Common myeloid progenitor, CD34-positive (primary cell): ENCODE measurements around the gene CHDH.

Experiments used
- CTCF ChIA-PET: fragments of 350-600 bp; sonication (Branson Sonifier 250); formaldehyde crosslinking; loops from one replicate; lab custom pipeline; 2021; ENCODE audit warnings: antibody characterized with exemption; lab: Charles Lee
- POLR2A ChIA-PET: fragments of 350-600 bp; sonication (Branson Sonifier 250); formaldehyde crosslinking; loops from one replicate; lab custom pipeline; 2021; ENCODE audit warnings: antibody characterized with exemption; lab: Charles Lee
- DNase-seq, 3 donors: peaks; one replicate each; pipeline versions ENCODE4 v3.0.0 to v3.0.0-alpha.2; 2013
- H3K27ac ChIP-seq, 2 experiments: 1 replicate in 1 of 2; 2 replicates in 1 of 2; pipeline ENCODE4 v1.7.0; 2013; ENCODE audit warnings: inconsistent platforms in 2 of 2, low read length in 2 of 2, mild to moderate bottlenecking in 2 of 2, low read depth in 1 of 2, moderate library complexity in 1 of 2; ENCODE audit not compliant: severe bottlenecking in 2 of 2, insufficient read depth in 1 of 2, poor library complexity in 1 of 2
- H3K27me3 ChIP-seq, 5 experiments: replicated peaks in 2 of 5; 1 replicate in 3 of 5; 2 replicates in 2 of 5; pipeline versions ENCODE4 v1.6.1 to v1.7.0; 2013; ENCODE audit warnings: low read length in 4 of 5, mild to moderate bottlenecking in 2 of 5, moderate library complexity in 2 of 5, inconsistent platforms in 1 of 5; ENCODE audit not compliant: insufficient read depth in 5 of 5, control insufficient read depth in 4 of 5
- H3K36me3 ChIP-seq, 4 experiments: 1 replicate in 2 of 4; 2 replicates in 2 of 4; pipeline versions ENCODE4 v1.6.1 to v1.7.0; 2013; ENCODE audit warnings: low read length in 3 of 4, control low read depth in 1 of 4, mild to moderate bottlenecking in 1 of 4; ENCODE audit not compliant: control insufficient read depth in 4 of 4, insufficient read depth in 4 of 4
- H3K4me1 ChIP-seq, 4 experiments: 1 replicate in 3 of 4; 2 replicates in 1 of 4; pipeline versions ENCODE4 v1.6.1 to v1.7.1; 2013; ENCODE audit warnings: low read length in 3 of 4, mild to moderate bottlenecking in 3 of 4, control low read depth in 1 of 4, inconsistent platforms in 1 of 4, moderate library complexity in 1 of 4; ENCODE audit not compliant: control insufficient read depth in 4 of 4, insufficient read depth in 4 of 4; ENCODE audit errors: control extremely low read depth in 1 of 4
- H3K4me3 ChIP-seq, 7 experiments: 1 replicate in 4 of 7; 2 replicates in 3 of 7; pipeline versions ENCODE4 v1.5.1 to v1.7.0; 2013; ENCODE audit warnings: mild to moderate bottlenecking in 7 of 7, low read length in 6 of 7, moderate library complexity in 6 of 7, inconsistent platforms in 2 of 7, low read depth in 2 of 7, control low read depth in 1 of 7; ENCODE audit not compliant: insufficient read depth in 4 of 7, control insufficient read depth in 1 of 7; ENCODE audit errors: extremely low read depth in 1 of 7
- H3K9me3 ChIP-seq, 5 experiments: 1 replicate in 4 of 5; 2 replicates in 1 of 5; pipeline versions ENCODE4 v1.6.1 to v1.7.1; 2013; ENCODE audit warnings: low read length in 4 of 5, mild to moderate bottlenecking in 2 of 5, inconsistent platforms in 1 of 5, low read depth in 1 of 5, moderate library complexity in 1 of 5; ENCODE audit not compliant: control insufficient read depth in 4 of 5, insufficient read depth in 2 of 5; ENCODE audit errors: control extremely low read depth in 1 of 5
- WGBS: methylation state at CpG from one replicate; pipeline ENCODE4 v1.1.5; 2013; ENCODE audit not compliant: insufficient coverage; 5-methylcytosine and 5-hydroxymethylcytosine counted together

Gene CHDH

DNA sequence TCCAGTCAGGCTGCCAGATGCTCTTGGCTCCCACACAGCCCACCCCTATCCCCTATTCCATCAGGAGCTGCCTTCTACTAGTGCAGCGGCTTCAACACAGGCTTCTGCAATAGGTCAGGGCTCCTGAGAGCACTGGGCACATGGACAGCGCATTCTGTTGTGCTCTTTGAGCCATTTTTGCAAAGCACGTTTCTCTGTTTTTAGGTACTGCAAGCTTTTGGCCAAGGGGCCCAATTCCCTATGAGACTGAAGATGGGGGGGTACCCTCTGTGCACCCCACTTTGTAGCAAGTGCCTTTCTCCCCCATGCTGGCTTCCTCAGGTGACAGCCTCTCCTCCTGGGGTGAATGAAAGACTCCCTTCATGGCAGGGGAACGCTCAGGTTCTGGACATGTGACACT is 31.2 kb downstream of the CHDH start:
- no peak overlapping the region for H3K27ac ChIP-seq
- no peaks in the 10 kb centered on the region for H3K36me3 ChIP-seq
- CTCF ChIA-PET: no interaction called here
- no peaks in the 10 kb centered on the region for H3K9me3 ChIP-seq
- H3K27me3 ChIP-seq: peaks cover 0 to 3% (median 2%) of the 10 kb centered on the region in 5 experiments
- H3K4me1 ChIP-seq: peaks cover 0 to 10% (median 3%) of the 10 kb centered on the region in 4 experiments
- POLR2A ChIA-PET: no interaction called here
- WGBS: 100% methylated on average over 4 of the region's 4 CpGs
- no peak for DNase-seq
- no peak overlapping the region for H3K4me3 ChIP-seq

DNA sequence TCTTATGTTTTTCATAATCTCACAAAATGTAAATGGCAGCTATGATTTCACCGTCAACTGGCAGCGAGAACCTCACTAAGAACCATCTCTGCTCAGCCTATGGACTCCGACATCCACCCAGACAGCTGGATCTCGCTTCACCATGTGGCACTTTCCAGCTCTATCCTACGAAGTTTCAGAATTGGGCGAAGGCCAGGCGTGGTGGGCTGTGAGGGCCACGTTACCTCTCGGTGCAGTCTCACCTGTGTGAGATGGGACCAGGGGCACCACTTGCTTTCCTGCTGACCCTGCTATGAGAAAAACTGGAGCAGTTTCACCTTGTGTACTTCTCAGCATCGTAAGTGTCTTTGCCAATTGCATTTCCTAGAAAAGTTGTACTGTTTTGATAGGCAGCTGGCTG is 32.3 kb downstream of the CHDH start:
- Histone ChIP-seq H3K9me3 (no peaks in the 10 kb centered on the region), H3K4me1 (peaks cover 0 to 10% (median 3%) of the 10 kb centered on the region in 4 experiments), H3K4me3 (no peak overlapping the region), H3K27me3 (peaks cover 0 to 3% (median 2%) of the 10 kb centered on the region in 5 experiments), H3K36me3 (no peaks in the 10 kb centered on the region), H3K27ac (no peak overlapping the region)
- POLR2A ChIA-PET: interaction anchor here (1.0 kb wide), 1 partner anchor 41 kb away, joined by 3 read pairs; no protein-coding TSS in a partner anchor
- DNase-seq: no peak
- WGBS: 98% methylated on average over 9 of the region's 10 CpGs
- CTCF ChIA-PET: no interaction called here

DNA sequence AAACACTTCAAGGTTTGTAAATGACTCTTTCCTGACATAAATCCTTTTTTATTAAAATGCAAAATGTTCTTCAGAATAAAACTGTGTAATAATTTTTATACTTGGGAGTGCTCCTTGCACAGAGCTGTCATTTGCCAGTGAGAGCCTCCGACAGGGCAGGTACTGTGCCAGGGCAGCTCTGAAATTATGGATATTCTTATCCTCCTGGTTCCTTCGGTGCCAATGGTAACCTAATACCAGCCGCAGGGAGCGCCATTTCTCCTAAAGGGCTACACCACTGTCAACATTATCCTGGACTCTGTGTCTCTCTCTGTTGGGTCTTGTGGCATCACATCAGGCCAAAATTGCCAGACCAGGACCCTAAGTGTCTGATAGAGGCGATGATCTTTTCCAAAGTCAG is 33.0 kb downstream of the CHDH start:
- H3K4me3 ChIP-seq: no peak overlapping the region
- H3K36me3 ChIP-seq: no peaks in the 10 kb centered on the region
- H3K27ac ChIP-seq: no peak overlapping the region
- POLR2A ChIA-PET: no interaction called here
- DNase-seq: no peak
- peaks cover 0 to 9% (median 2%) of the 10 kb centered on the region in 4 experiments for H3K4me1 ChIP-seq
- CTCF ChIA-PET: no interaction called here
- peaks cover 0 to 3% (median 2%) of the 10 kb centered on the region in 5 experiments for H3K27me3 ChIP-seq
- no peaks in the 10 kb centered on the region for H3K9me3 ChIP-seq
- 100% methylated on average over 4 of the region's 5 CpGs for WGBS

DNA sequence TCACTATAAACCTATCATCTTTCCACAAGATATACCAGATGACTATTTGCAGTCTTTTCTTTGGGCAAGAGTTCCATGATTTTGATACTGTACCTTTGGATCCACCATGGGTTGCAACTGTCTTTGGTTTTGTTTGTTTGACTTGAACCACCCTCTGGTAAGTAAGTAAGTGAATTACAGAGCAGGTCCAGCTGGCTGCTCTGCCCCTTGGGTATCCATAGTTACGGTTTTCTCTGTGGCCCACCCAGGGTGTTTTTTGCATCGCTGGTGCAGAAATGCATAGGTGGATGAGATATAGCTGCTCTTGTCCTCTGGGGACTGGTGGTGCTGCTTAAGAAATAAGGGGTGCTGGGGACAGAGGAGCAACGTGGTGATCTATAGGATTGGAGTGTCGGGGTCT is 33.8 kb downstream of the CHDH start:
- H3K9me3 ChIP-seq: no peaks in the 10 kb centered on the region
- no peak overlapping the region for H3K4me3 ChIP-seq
- CTCF ChIA-PET: no interaction called here
- H3K4me1 ChIP-seq: peaks cover 0 to 2% (median 0%) of the 10 kb centered on the region in 4 experiments
- H3K27ac ChIP-seq: no peak overlapping the region
- POLR2A ChIA-PET: no interaction called here
- 69% methylated on average over 3 of the region's 4 CpGs for WGBS
- peaks cover 0 to 2% (median 2%) of the 10 kb centered on the region in 5 experiments for H3K27me3 ChIP-seq
- no peak for DNase-seq
- no peaks in the 10 kb centered on the region for H3K36me3 ChIP-seq

DNA sequence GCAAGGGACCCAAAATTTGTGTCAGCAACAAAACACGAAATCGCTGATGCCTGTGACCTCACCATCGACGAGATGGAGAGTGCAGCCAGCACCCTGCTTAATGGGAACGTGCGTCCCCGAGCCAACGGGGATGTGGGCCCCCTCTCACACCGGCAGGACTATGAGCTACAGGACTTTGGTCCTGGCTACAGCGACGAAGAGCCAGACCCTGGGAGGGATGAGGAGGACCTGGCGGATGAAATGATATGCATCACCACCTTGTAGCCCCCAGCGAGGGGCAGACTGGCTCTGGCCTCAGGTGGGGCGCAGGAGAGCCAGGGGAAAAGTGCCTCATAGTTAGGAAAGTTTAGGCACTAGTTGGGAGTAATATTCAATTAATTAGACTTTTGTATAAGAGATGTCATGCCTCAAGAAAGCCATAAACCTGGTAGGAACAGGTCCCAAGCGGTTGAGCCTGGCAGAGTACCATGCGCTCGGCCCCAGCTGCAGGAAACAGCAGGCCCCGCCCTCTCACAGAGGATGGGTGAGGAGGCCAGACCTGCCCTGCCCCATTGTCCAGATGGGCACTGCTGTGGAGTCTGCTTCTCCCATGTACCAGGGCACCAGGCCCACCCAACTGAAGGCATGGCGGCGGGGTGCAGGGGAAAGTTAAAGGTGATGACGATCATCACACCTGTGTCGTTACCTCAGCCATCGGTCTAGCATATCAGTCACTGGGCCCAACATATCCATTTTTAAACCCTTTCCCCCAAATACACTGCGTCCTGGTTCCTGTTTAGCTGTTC is 34.9 kb downstream of the CHDH start:
- 95% methylated on average over 18 of the region's 24 CpGs for WGBS
- Histone ChIP-seq H3K27ac (no peak overlapping the region), H3K4me1 (no peaks in the 10 kb centered on the region), H3K27me3 (peaks cover 0 to 2% (median 0%) of the 10 kb centered on the region in 5 experiments), H3K9me3 (no peaks in the 10 kb centered on the region), H3K36me3 (no peaks in the 10 kb centered on the region), H3K4me3 (no peak overlapping the region)
- ChIA-PET POLR2A (interaction anchor here (0.6 kb wide), 1 partner anchor 1024 kb away, joined by 3 read pairs; no protein-coding TSS in a partner anchor), CTCF (no interaction called here)
- DNase-seq: no peak

DNA sequence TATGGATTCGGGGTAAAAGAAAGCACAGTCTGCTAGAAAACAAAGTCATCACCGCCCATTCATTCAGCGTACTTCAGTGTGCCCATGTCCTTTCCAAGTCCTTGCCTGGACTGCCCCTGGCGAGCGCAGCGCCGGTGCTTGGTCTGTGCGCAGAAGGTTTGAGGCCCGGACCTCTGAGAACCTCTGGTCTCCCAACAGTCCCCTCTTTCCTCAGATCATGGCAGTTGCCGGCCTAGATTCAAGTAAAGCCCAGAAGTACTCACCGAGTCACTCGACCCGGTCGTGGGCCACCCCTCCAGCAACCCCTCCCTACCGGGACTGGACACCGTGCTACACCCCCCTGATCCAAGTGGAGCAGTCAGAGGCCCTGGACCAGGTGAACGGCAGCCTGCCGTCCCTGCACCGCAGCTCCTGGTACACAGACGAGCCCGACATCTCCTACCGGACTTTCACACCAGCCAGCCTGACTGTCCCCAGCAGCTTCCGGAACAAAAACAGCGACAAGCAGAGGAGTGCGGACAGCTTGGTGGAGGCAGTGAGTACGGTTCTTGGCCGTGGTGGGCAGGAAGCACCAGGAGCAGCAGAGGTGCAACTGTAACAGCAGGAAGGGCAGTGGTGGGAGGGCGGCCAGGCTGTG is 36.3 kb downstream of the CHDH start:
- H3K27me3 ChIP-seq: peaks cover 0 to 10% (median 1%) of the 10 kb centered on the region in 5 experiments
- no peak overlapping the region for H3K27ac ChIP-seq
- no peak for DNase-seq
- ChIA-PET POLR2A (no interaction called here), CTCF (no interaction called here)
- WGBS: 98% methylated on average over 24 of the region's 28 CpGs
- no peak overlapping the region for H3K4me3 ChIP-seq
- H3K36me3 ChIP-seq: no peaks in the 10 kb centered on the region
- H3K4me1 ChIP-seq: no peaks in the 10 kb centered on the region
- H3K9me3 ChIP-seq: no peaks in the 10 kb centered on the region

DNA sequence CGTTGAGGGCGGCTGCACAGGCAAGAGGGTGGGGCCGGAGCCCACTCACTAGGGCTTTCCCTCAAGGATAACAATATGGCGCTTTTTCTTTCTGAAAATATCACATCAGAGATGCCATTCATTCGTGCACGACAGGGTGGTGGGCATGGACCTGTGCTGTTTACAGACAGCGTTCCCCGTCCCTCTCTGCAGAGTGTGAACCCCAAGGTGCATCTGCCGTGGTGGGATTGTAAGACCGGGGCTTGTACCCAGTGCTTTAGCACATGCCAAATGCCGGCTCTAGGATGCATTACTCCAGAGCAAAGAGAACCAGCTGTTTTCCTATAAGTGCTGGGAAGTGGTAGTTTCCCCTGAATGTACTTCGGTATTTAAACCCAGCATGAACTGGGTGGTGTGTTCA is 37.0 kb downstream of the CHDH start:
- Histone ChIP-seq H3K27ac (no peak overlapping the region), H3K27me3 (peaks cover 0 to 11% (median 1%) of the 10 kb centered on the region in 5 experiments), H3K9me3 (no peaks in the 10 kb centered on the region), H3K4me1 (no peaks in the 10 kb centered on the region), H3K36me3 (no peaks in the 10 kb centered on the region), H3K4me3 (no peak overlapping the region)
- ChIA-PET POLR2A (no interaction called here), CTCF (no interaction called here)
- DNase-seq: no peak
- WGBS: 97% methylated on average over 12 of the region's 12 CpGs
